Measurements from ENCODE around the gene SEPSECS. TPM values are rescaled to one million over a fixed set of nuclear protein-coding genes. Genes with fewer than 3 reads are reported as not detected.

Gene SEPSECS
- total and polyA plus RNA-seq, 12 donors, result 5.8 to 38.6 (median 7.7) TPM

DNA sequence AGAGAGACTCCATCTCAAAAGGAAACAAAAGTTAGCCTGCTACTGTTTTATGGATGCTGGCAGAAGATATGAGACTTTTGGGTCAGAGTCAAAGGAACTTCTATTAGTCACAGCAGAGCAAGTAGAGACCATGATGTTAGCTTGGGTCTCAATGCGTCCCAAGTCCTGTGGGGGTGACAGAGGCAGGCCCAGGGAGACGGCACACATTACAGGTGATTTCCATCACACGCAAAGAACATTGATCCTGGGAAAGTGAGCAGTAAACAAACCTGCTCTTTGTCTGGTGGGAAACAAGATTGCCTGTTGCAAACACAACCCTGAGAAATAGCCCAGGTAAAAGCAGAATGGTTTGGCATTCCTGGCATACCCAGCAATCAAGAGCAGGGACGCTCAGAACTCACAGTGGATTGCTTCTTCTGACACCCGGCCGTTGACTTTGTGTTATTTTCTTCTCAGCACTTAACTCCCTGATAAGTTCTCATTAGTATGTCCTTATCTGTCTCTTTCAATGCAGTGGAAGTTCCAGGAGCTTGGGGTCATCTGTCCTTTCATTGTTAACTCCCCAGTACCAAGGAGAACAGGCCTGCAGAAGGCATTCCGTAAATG is 78.3 kb downstream of the SEPSECS start:
- Histone ChIP-seq H3K4me3 (no peak overlapping the region), H3K27me3 (no peaks in the 10 kb centered on the region), H3K36me3 (replicated peaks in 1 of 2) (no peaks in the 10 kb centered on the region), H3K9me3 (replicated peaks in 1 of 3) (no peaks in the 10 kb centered on the region), H3K4me1 (replicated peaks in 1 of 2) (no peaks in the 10 kb centered on the region), H3K27ac (no peak overlapping the region)
- no peak for DNase-seq
- WGBS, 4 donors, result 84 to 87% (median 86%) methylated on average over 7 of the region's 7 CpGs
- no peak for TF ChIP-seq POLR2A (IDR thresholded peaks at IDR 0.05)
- TF ChIP-seq, protein P1, sequence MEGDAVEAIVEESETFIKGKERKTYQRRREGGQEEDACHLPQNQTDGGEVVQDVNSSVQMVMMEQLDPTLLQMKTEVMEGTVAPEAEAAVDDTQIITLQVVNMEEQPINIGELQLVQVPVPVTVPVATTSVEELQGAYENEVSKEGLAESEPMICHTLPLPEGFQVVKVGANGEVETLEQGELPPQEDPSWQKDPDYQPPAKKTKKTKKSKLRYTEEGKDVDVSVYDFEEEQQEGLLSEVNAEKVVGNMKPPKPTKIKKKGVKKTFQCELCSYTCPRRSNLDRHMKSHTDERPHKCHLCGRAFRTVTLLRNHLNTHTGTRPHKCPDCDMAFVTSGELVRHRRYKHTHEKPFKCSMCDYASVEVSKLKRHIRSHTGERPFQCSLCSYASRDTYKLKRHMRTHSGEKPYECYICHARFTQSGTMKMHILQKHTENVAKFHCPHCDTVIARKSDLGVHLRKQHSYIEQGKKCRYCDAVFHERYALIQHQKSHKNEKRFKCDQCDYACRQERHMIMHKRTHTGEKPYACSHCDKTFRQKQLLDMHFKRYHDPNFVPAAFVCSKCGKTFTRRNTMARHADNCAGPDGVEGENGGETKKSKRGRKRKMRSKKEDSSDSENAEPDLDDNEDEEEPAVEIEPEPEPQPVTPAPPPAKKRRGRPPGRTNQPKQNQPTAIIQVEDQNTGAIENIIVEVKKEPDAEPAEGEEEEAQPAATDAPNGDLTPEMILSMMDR (IDR thresholded peaks at IDR 0.05), result no peak
- intact Hi-C loops (cut with DNase I), result no loop called here

DNA sequence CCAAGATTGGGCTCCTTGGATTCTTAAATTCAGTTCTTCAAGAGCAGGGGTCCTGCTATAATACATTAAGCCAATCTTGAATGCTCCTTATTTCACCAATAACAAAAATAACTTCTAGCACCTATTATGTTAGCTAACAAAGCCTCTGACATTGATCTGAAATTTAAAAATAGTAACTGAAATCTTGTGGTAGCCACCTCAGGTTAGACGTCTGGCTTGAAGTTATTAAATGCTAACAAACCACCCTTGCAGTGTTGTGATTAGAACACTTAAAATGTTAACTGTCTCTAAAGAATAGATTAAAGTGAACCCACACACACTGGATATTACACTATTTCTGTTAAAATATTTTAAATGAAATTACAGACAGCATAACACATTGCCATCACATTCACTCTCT is 79.7 kb downstream of the SEPSECS start:
- no peaks in the 10 kb centered on the region for H3K36me3 ChIP-seq (replicated peaks in 1 of 2)
- intact Hi-C loops (cut with DNase I), result no loop called here
- no peaks in the 10 kb centered on the region for H3K27me3 ChIP-seq
- no peak overlapping the region for H3K4me3 ChIP-seq
- DNase-seq, result no peak
- no peaks in the 10 kb centered on the region for H3K9me3 ChIP-seq (replicated peaks in 1 of 3)
- TF ChIP-seq, protein P1 (IDR thresholded peaks at IDR 0.05), result no peak
- no peak for TF ChIP-seq POLR2A (IDR thresholded peaks at IDR 0.05)
- no peaks in the 10 kb centered on the region for H3K4me1 ChIP-seq (replicated peaks in 1 of 2)
- 67 to 81% (median 70%) methylated on average over 1 of the region's 1 CpG for WGBS, 4 donors
- no peak overlapping the region for H3K27ac ChIP-seq

DNA sequence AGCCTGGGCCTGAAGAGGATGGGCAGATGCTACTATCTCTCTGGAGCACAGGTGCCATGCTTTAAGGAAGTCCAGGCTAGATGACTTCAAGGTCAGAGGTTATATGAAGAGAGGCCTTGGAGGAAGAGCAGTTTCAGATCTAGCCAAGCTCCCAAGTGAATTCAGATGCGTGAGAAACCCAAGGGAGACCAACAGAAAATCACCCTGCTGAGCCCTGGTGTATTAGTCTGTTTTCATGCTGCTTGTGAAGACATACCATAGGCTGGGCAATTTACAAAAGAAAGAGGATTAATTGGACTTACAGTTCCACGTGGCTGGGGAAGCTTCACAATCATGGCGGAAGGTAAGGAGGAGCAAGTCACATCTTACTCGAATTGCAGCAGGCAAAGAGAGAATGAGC is 81.7 kb downstream of the SEPSECS start:
- DNase-seq, result no peak
- intact Hi-C loops (cut with DNase I), result no loop called here
- H3K4me3 ChIP-seq, result no peak overlapping the region
- no peak for TF ChIP-seq POLR2A (IDR thresholded peaks at IDR 0.05)
- TF ChIP-seq, protein P1 (IDR thresholded peaks at IDR 0.05), result no peak
- H3K4me1 ChIP-seq (replicated peaks in 1 of 2), result no peaks in the 10 kb centered on the region
- H3K27me3 ChIP-seq, result no peaks in the 10 kb centered on the region
- no peaks in the 10 kb centered on the region for H3K36me3 ChIP-seq (replicated peaks in 1 of 2)
- no peaks in the 10 kb centered on the region for H3K9me3 ChIP-seq (replicated peaks in 1 of 3)
- H3K27ac ChIP-seq, result no peak overlapping the region
- WGBS, 4 donors, result 77 to 94% (median 83%) methylated on average over 4 of the region's 4 CpGs

DNA sequence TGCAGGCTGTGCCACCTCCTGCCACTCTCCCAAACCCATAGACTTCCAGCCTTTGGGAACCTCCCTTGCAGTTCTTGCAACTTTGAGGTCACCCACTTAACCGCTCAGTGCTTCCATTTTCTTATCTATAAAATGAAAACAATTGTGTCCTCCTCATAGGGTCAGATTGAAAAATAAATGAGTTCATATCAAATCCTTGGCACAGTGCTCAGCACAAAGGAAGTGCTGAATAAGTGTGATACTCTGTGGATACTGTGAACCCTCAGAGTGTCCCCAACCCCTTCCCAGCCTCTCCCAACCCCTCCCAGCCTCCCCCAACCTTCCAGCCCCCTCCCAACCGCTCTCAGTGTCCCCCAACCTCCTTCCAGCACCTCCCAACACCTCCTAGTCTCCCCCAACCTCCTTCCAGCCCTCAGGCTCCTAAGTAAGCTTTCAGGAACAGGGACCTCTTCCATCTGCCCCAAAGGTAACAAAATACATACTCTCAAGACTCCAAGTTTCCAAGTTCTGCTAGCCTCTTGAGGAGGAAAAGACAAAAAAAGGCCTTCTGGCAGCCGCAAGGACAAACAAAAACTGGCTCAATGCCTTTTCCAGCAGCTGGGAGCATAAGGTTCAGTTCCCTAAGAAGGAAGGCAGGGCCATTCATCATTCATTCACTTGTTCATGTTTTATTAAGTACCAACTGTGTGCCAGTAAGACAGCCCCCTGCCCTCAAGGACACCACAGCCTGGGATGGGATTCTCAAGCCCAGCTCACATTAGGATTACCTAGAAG is 83.4 kb downstream of the SEPSECS start:
- TF ChIP-seq, protein P1 (IDR thresholded peaks at IDR 0.05), result no peak
- TF ChIP-seq POLR2A (IDR thresholded peaks at IDR 0.05), result no peak
- intact Hi-C loops (cut with DNase I), result no loop called here
- Histone ChIP-seq H3K4me1 (replicated peaks in 1 of 2) (no peaks in the 10 kb centered on the region), H3K36me3 (replicated peaks in 1 of 2) (no peaks in the 10 kb centered on the region), H3K4me3 (no peak overlapping the region), H3K27me3 (no peaks in the 10 kb centered on the region), H3K9me3 (replicated peaks in 1 of 3) (no peaks in the 10 kb centered on the region), H3K27ac (no peak overlapping the region)
- DNase-seq, result no peak
- 52 to 66% (median 59%) methylated on average over 3 of the region's 3 CpGs for WGBS, 4 donors
